Suprapubic skin (tissue), 4 donors: ENCODE measurements around the gene LINS1. TPM values are rescaled to one million over a fixed set of nuclear protein-coding genes. Genes with fewer than 3 reads are reported as not detected.

Experiments used
- DNase-seq, 2 donors: peaks; one replicate each; pipeline ENCODE4 v3.0.0-alpha.2; 2019; ENCODE audit warnings: low spot score in 2 of 2
- H3K27ac ChIP-seq: fragments of 200-600 bp; sonication (generic); one replicate; pipeline ENCODE4 v1.5.1; 2019
- H3K27me3 ChIP-seq: fragments of 200-600 bp; sonication (generic); one replicate; pipeline ENCODE4 v1.5.1; 2019
- H3K36me3 ChIP-seq: fragments of 200-600 bp; sonication (generic); one replicate; pipeline ENCODE4 v1.5.1; 2019
- H3K4me1 ChIP-seq: fragments of 200-600 bp; sonication (generic); one replicate; pipeline ENCODE4 v1.5.1; 2019
- H3K4me3 ChIP-seq: fragments of 200-600 bp; sonication (generic); one replicate; pipeline ENCODE4 v1.5.1; 2019; ENCODE audit warnings: mild to moderate bottlenecking
- H3K9me3 ChIP-seq: fragments of 200-600 bp; sonication (generic); one replicate; pipeline ENCODE4 v1.5.1; 2019
- EP300 ChIP-seq: sonication (generic); formaldehyde crosslinking; IDR thresholded peaks from one replicate; pipeline ENCODE4 v1.6.1; 2017; ENCODE audit warnings: antibody characterized with exemption
- POLR2A ChIP-seq, 2 donors: fragments of 450-650 bp; IDR thresholded peaks; one replicate each; pipeline ENCODE4 v1.6.1; 2017; ENCODE audit warnings: antibody characterized with exemption in 2 of 2, mild to moderate bottlenecking in 2 of 2, moderate library complexity in 2 of 2
- POLR2AphosphoS5 ChIP-seq, 3 donors: sonication (generic); formaldehyde crosslinking; IDR thresholded peaks; one replicate each; pipeline ENCODE4 v1.6.1; 2017; ENCODE audit warnings: antibody characterized with exemption in 3 of 3
- WGBS: methylation state at CpG from one replicate; pipeline ENCODE4 v1.1.5; 2018; 5-methylcytosine and 5-hydroxymethylcytosine counted together
- total RNA-seq, 4 donors: library from RNA; depleted of rRNA; stranded (reverse); fragments of >200 nt; gene quantifications; one replicate each; pipeline ENCODE4 v1.1.0, GENCODE V29; 2016
- TF ChIP-seq, protein P1 (sequence below), 2 donors: fragments of 200-600 bp in 1 of 2; fragments of 450-650 bp in 1 of 2; sonication (generic) in 1 of 2; IDR thresholded peaks; one replicate each; pipeline ENCODE4 v1.5.1; 2016 to 2019; ENCODE audit warnings: antibody characterized with exemption in 2 of 2, mild to moderate bottlenecking in 1 of 2, moderate library complexity in 1 of 2

LINS1 gene, protein sequence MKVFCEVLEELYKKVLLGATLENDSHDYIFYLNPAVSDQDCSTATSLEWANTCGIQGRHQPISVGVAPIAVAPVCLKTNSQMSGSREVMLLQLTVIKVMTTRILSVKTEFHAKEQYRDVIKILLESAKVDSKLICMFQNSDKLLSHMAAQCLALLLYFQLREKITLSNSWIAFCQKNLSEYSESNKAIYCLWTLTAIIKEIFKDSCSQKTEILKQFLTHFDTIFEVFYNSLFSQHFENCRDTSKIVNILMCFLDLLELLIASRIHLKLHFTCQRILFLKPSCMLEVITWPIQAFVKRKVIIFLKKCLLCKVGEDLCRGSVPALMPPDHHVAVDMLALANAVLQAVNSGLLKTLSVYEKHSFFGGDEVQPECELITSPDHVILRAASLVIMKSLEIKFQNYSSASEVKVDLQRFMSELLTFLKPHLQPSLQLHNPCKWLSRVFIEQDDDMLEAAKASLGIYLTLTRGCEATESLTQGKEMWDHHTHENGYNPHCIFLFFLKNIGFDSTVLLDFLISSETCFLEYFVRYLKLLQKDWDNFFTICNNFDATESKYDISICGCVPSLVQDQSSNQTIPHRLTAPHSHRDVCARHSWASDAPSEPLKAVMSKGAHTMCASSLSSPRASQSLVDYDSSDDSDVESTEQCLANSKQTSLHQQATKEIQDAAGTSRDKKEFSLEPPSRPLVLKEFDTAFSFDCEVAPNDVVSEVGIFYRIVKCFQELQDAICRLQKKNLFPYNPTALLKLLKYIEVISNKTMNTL
- 10 to 100 TPM; 17.6 to 25.2 (median 20.7) TPM for total RNA-seq

DNA sequence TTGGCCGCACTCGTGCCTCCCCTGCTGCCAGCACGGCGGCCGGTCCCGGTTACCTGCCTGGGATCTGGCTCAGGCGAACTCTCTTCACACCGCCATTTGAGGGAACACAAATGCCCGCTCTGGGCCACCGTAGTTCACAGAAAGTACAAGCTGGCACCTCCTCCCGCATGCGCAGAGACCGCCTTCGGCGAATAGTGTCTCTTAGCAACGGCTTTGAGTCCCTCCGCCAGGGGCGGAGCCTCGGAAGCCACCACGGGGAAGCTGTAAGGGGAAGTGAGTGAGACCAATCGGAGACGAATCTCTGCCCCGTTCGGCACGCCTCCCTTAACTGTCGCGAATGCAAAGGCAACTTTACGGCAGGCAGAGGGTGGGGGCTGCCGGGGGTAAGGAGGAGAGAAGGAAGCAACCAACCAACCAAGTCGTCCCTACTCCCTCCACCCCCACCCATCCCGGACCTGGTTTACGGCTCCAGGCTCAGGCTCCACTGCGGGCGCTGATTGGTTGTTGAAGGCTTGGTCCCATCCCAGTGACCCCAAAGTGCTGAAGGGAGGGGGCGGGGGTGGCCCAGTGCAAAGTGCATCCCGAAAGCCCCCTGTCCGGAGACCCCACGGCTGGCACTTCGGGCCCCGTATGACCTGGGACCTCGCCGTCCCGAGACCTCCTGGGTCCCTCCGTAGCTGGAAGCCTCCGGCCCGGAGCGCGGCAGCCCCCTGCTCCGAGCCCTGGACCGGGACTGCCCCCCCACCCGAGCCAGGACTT, at the start of gene LINS1, which contains the start of gene ASB7:
TSS of gene LINS1 (minus strand) at position 121 of the 759 bp plus-strand sequence. CDS start 21,342 bp downstream, outside the sequence.
TSS of gene ASB7 (plus strand) at position 526 of the 759 bp plus-strand sequence. CDS start 9,628 bp downstream, outside the sequence.
- 3% methylated on average over 26 of the region's 51 CpGs for WGBS
- H3K4me3 ChIP-seq: peak within 1 kb of the TSS; percentile 84
- TF ChIP-seq POLR2A (IDR thresholded peaks at IDR 0.05) (no peak), POLR2AphosphoS5 (IDR thresholded peaks at IDR 0.05) (peak in 2 of 3 donors; percentile 62 to 97)
- peaks cover 50% of the 10 kb centered on the region for H3K4me1 ChIP-seq
- H3K9me3 ChIP-seq: no peaks in the 10 kb centered on the region
- peak; percentile 100 for DNase-seq
- no peaks in the 10 kb centered on the region for H3K27me3 ChIP-seq
- H3K36me3 ChIP-seq: peaks cover 4% of the 10 kb centered on the region
- peak within 1 kb of the TSS; percentile 84 for H3K27ac ChIP-seq

DNA sequence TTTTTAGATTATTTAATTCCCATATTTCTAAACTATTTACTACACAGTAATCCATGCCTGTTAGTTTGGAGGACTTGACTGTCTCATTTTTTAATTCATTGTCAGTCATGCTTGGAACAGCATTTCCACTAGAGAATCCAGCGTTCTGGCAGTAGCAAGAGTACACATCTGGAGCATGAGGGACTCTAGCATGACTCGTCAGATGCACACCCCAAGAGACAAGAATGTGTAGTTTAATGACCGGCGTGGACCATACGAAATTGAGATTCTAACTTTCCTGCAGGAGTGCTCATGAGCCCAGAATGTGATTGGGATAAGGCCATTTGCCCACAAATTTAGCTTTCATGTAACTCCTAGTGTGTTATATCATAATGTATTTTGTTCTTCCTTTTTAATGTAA, 49.3 kb upstream of the LINS1 start:
- H3K4me3 ChIP-seq: no peak overlapping the region
- peaks cover 10% of the 10 kb centered on the region for H3K36me3 ChIP-seq
- H3K4me1 ChIP-seq: no peaks in the 10 kb centered on the region
- 76% methylated on average over 5 of the region's 5 CpGs for WGBS
- TF ChIP-seq EP300: no peak
- no peak for TF ChIP-seq POLR2A (IDR thresholded peaks at IDR 0.05)
- TF ChIP-seq POLR2AphosphoS5 (IDR thresholded peaks at IDR 0.05): no peak
- TF ChIP-seq, protein P1, sequence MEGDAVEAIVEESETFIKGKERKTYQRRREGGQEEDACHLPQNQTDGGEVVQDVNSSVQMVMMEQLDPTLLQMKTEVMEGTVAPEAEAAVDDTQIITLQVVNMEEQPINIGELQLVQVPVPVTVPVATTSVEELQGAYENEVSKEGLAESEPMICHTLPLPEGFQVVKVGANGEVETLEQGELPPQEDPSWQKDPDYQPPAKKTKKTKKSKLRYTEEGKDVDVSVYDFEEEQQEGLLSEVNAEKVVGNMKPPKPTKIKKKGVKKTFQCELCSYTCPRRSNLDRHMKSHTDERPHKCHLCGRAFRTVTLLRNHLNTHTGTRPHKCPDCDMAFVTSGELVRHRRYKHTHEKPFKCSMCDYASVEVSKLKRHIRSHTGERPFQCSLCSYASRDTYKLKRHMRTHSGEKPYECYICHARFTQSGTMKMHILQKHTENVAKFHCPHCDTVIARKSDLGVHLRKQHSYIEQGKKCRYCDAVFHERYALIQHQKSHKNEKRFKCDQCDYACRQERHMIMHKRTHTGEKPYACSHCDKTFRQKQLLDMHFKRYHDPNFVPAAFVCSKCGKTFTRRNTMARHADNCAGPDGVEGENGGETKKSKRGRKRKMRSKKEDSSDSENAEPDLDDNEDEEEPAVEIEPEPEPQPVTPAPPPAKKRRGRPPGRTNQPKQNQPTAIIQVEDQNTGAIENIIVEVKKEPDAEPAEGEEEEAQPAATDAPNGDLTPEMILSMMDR (IDR thresholded peaks at IDR 0.05): no peak
- DNase-seq: no peak
- no peaks in the 10 kb centered on the region for H3K27me3 ChIP-seq
- no peaks in the 10 kb centered on the region for H3K9me3 ChIP-seq
- H3K27ac ChIP-seq: no peak overlapping the region

DNA sequence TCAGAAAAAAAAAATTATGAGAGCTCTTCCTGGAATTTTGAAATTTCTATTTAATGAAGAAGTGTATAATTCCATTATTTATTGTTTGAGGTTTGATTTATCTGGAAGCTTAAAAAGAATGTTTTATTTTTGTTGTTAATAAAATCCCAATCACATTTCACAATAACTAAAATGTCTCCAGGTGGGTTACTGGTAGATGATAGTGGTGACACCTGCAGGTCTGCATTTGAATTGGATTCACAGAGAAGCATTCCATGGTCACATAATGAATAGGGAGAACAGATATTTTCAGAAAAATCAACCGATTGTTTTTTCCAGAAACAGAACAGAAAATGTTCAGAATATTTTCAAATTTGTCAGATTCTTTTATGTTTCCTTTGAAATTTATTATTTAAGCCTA, 48.7 kb upstream of the LINS1 start:
- H3K36me3 ChIP-seq: peaks cover 10% of the 10 kb centered on the region
- H3K4me3 ChIP-seq: no peak overlapping the region
- DNase-seq: no peak
- H3K27me3 ChIP-seq: no peaks in the 10 kb centered on the region
- no peaks in the 10 kb centered on the region for H3K4me1 ChIP-seq
- TF ChIP-seq, protein P1 (IDR thresholded peaks at IDR 0.05): no peak
- TF ChIP-seq EP300 (no peak), POLR2A (IDR thresholded peaks at IDR 0.05) (no peak), POLR2AphosphoS5 (IDR thresholded peaks at IDR 0.05) (no peak)
- no peaks in the 10 kb centered on the region for H3K9me3 ChIP-seq
- WGBS: 76% methylated on average over 1 of the region's 1 CpG
- no peak overlapping the region for H3K27ac ChIP-seq

DNA sequence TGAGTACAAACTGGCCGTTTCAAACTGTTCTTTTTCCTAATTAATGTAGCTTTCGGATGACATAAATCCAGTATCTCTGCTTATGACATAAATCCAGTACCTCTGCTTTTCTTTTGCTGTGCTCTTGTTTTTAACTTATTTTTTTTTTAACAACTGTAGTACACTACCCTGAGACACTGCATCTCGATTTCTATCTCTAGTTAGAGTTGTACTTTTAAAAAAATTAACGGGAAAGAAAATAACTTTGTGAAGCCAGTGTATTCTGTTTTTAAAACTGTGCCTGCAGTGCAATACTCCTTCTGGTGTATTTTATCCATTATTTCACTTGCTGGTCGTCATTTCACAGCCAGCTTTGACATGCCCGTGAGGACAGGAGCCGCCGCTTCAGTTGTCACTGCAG, 47.0 kb upstream of the LINS1 start:
- WGBS: 90% methylated on average over 8 of the region's 8 CpGs
- TF ChIP-seq, protein P1 (IDR thresholded peaks at IDR 0.05): no peak
- no peak for TF ChIP-seq POLR2AphosphoS5 (IDR thresholded peaks at IDR 0.05)
- no peak for TF ChIP-seq EP300
- no peak for TF ChIP-seq POLR2A (IDR thresholded peaks at IDR 0.05)

DNA sequence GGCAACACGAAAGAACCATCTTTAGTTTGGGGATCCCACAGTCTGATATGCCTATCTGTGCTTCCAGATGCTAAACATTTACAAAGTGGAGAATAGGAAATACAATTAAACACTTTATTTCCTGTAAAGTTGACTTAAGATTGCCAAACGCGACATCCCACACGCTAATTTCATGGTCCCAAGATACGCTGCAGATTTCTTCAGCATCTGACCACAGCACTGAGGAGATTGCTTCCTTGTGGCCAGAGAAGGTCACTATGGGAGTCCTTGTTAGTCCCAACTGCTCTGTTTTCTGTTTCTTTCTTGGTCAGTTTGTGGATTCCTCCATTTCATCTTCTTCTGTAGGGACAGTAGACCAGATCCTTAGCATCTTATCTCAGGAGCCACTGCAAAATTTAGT, 43.7 kb upstream of the LINS1 start:
- 92% methylated on average over 5 of the region's 5 CpGs for WGBS
- no peak for TF ChIP-seq POLR2AphosphoS5 (IDR thresholded peaks at IDR 0.05)
- TF ChIP-seq EP300: no peak
- H3K27me3 ChIP-seq: no peaks in the 10 kb centered on the region
- H3K4me1 ChIP-seq: peaks cover 4% of the 10 kb centered on the region
- H3K36me3 ChIP-seq: peaks cover 5% of the 10 kb centered on the region
- H3K27ac ChIP-seq: no peak overlapping the region
- no peak overlapping the region for H3K4me3 ChIP-seq
- DNase-seq: no peak
- no peaks in the 10 kb centered on the region for H3K9me3 ChIP-seq

More for the DNA sequence above, 47.0 kb upstream of the LINS1 start:
- Histone ChIP-seq H3K4me3 (no peak overlapping the region), H3K9me3 (no peaks in the 10 kb centered on the region), H3K36me3 (peaks cover 10% of the 10 kb centered on the region), H3K27ac (no peak overlapping the region), H3K4me1 (no peaks in the 10 kb centered on the region), H3K27me3 (no peaks in the 10 kb centered on the region)
- no peak for DNase-seq
